Activated CD8-positive, alpha-beta T cell treated with anti-CD3 and anti-CD28 coated beads for 36 hours (primary cell): ENCODE measurements around the gene ERAS. TPM values are rescaled to one million over a fixed set of nuclear protein-coding genes. Genes with fewer than 3 reads are reported as not detected.

Source experiments
- ATAC-seq: fragments of 200-7000 bp; cut with Tn5 transposase; one replicate; pipeline ENCODE4 v1.10.0; 2021; ENCODE audit warnings: mild to moderate bottlenecking, moderate library complexity
- CTCF ChIA-PET: fragments of 350-600 bp; sonication (Branson Sonifier 250); formaldehyde crosslinking; loops from one replicate; lab custom pipeline; 2021; ENCODE audit warnings: antibody characterized with exemption; lab: Charles Lee
- POLR2A ChIA-PET: fragments of 350-600 bp; sonication (Branson Sonifier 250); formaldehyde crosslinking; loops from one replicate; lab custom pipeline; 2021; ENCODE audit warnings: antibody characterized with exemption; lab: Charles Lee
- DNase-seq: peaks from one replicate; pipeline ENCODE4 v3.0.0-alpha.2; 2020
- H3K27ac Mint-ChIP-seq: one replicate; pipeline ENCODE4 v1.8.0; 2021; ENCODE audit warnings: mild to moderate bottlenecking, mixed read lengths
- H3K27me3 Mint-ChIP-seq: one replicate; pipeline ENCODE4 v1.8.0; 2021; ENCODE audit warnings: mixed read lengths
- H3K36me3 Mint-ChIP-seq: one replicate; pipeline ENCODE4 v1.8.0; 2021; ENCODE audit warnings: low read depth, mixed read lengths
- H3K4me1 Mint-ChIP-seq: one replicate; pipeline ENCODE4 v1.8.0; 2021; ENCODE audit warnings: low read depth, mixed read lengths
- H3K4me3 Mint-ChIP-seq: one replicate; pipeline ENCODE4 v1.8.0; 2021; ENCODE audit warnings: mild to moderate bottlenecking, moderate library complexity, mixed read lengths
- H3K9me3 Mint-ChIP-seq: one replicate; pipeline ENCODE4 v1.8.0; 2021; ENCODE audit warnings: mixed read lengths
- CTCF ChIP-seq: fragments of 200-600 bp; IDR thresholded peaks from one replicate; pipeline ENCODE4 v1.8.0; 2022; ENCODE audit warnings: antibody characterized with exemption, mild to moderate bottlenecking
- intact Hi-C: fragments of 100-400 bp; cut with micrococcal nuclease; formaldehyde crosslinking; loops from one replicate; pipeline ENCODE4 v1.10.0; 2022
- total RNA-seq, 2 experiments: library from RNA; stranded (reverse); gene quantifications; one replicate each; pipeline ENCODE4 v1.2.3, GENCODE V29; 2021

ERAS gene
- total RNA-seq, 2 experiments from 2014 or later, result not detected

GRCh38 chrX:48782216-48782615, 44.1 kb upstream of the ERAS start:
- Mint-ChIP-seq H3K9me3 (no peaks in the 10 kb centered on the region), H3K36me3 (no peaks in the 10 kb centered on the region), H3K4me3 (no peak overlapping the region), H3K27me3 (no peaks in the 10 kb centered on the region), H3K4me1 (no peaks in the 10 kb centered on the region), H3K27ac (no peak overlapping the region)
- DNase-seq (no peak), ATAC-seq (no peak)
- TF ChIP-seq CTCF, result no peak
- ChIA-PET POLR2A (no interaction called here), CTCF (no interaction called here)
- intact Hi-C loops, result no loop called here

GRCh38 chrX:48782795-48783194, 43.5 kb upstream of the ERAS start:
- Mint-ChIP-seq H3K27ac (no peak overlapping the region), H3K27me3 (no peaks in the 10 kb centered on the region), H3K9me3 (no peaks in the 10 kb centered on the region), H3K36me3 (no peaks in the 10 kb centered on the region), H3K4me3 (no peak overlapping the region), H3K4me1 (no peaks in the 10 kb centered on the region)
- ChIA-PET CTCF (no interaction called here), POLR2A (no interaction called here)
- TF ChIP-seq CTCF, result no peak
- DNase-seq (no peak), ATAC-seq (no peak)
- intact Hi-C loops, result no loop called here

- Mint-ChIP-seq H3K36me3 (no peaks in the 10 kb centered on the region), H3K9me3 (no peaks in the 10 kb centered on the region), H3K27ac (no peak overlapping the region), H3K27me3 (no peaks in the 10 kb centered on the region), H3K4me1 (peaks cover 9% of the 10 kb centered on the region), H3K4me3 (no peak overlapping the region)
- ATAC-seq, result no peak
- TF ChIP-seq CTCF, result no peak
- ChIA-PET CTCF (no interaction called here), POLR2A (no interaction called here)
- intact Hi-C loops, result no loop called here
- no peak for DNase-seq
Observed at GRCh38 chrX:48784726-48785125, 41.6 kb upstream of the ERAS start.

GRCh38 chrX:48785186-48785539, 41.1 kb upstream of the ERAS start:
- ChIA-PET CTCF (no interaction called here), POLR2A (no interaction called here)
- Mint-ChIP-seq H3K4me1 (peaks cover 11% of the 10 kb centered on the region), H3K27me3 (no peaks in the 10 kb centered on the region), H3K4me3 (no peak overlapping the region), H3K36me3 (no peaks in the 10 kb centered on the region), H3K27ac (no peak overlapping the region), H3K9me3 (no peaks in the 10 kb centered on the region)
- no peak for TF ChIP-seq CTCF
- intact Hi-C loops, result no loop called here
- ATAC-seq, result no peak
- no peak for DNase-seq

- DNase-seq, result no peak
- Mint-ChIP-seq H3K9me3 (no peaks in the 10 kb centered on the region), H3K27ac (no peak overlapping the region), H3K36me3 (no peaks in the 10 kb centered on the region), H3K4me1 (peaks cover 11% of the 10 kb centered on the region), H3K27me3 (no peaks in the 10 kb centered on the region), H3K4me3 (no peak overlapping the region)
- intact Hi-C loops, result no loop called here
- TF ChIP-seq CTCF, result no peak
- no peak for ATAC-seq
- ChIA-PET POLR2A (no interaction called here), CTCF (no interaction called here)
Observed at GRCh38 chrX:48785540-48786214, 40.6 kb upstream of the ERAS start.
